Measurements from ENCODE around the gene SCUBE1. TPM values are rescaled to one million over a fixed set of nuclear protein-coding genes. Genes with fewer than 3 reads are reported as not detected.
A peak's percentile ranks its signal among the peaks of the same experiment; 100 is the strongest.

The SCUBE1 gene
- total and polyA plus RNA-seq, 8 donors, result 0.31 to 8.0 (median 1.8) TPM

- TF ChIP-seq POLR2A (IDR thresholded peaks at IDR 0.05) (no peak), POLR2AphosphoS5 (IDR thresholded peaks at IDR 0.05) (no peak), CTCF (IDR thresholded peaks at IDR 0.05) (no peak), EP300 (IDR thresholded peaks at IDR 0.05) (no peak)
- H3K9me3 ChIP-seq, result no peaks in the 10 kb centered on the region
- no peaks in the 10 kb centered on the region for H3K27me3 ChIP-seq
- H3K4me1 ChIP-seq, result peaks cover 0 to 31% (median 27%) of the 10 kb centered on the region in 4 donors
- intact Hi-C loops (cut with DNase I; ENCODE audit: low total_unique reads), result no loop called here
- WGBS, 5 donors, result 92 to 100% (median 99%) methylated on average over 1 to 9 of the region's 9 CpGs
- H3K27ac ChIP-seq, result no peak overlapping the region
- peaks cover 42 to 99% (median 88%) of the 10 kb centered on the region in 4 donors for H3K36me3 ChIP-seq
- no peak overlapping the region for H3K4me3 ChIP-seq
- no peak for DNase-seq
These were observed 169.6 kb downstream of the SCUBE1 start for GRCh38 chr22:43173566-43173965.

GRCh38 chr22:43172191-43172590, 171.0 kb downstream of the SCUBE1 start:
- intact Hi-C loops (cut with DNase I; ENCODE audit: low total_unique reads), result no loop called here
- TF ChIP-seq POLR2A (IDR thresholded peaks at IDR 0.05) (no peak), POLR2AphosphoS5 (IDR thresholded peaks at IDR 0.05) (no peak), EP300 (IDR thresholded peaks at IDR 0.05) (no peak), CTCF (IDR thresholded peaks at IDR 0.05) (no peak)
- Histone ChIP-seq H3K4me1 (peaks cover 0 to 43% (median 28%) of the 10 kb centered on the region in 4 donors), H3K9me3 (no peaks in the 10 kb centered on the region), H3K36me3 (peaks cover 43 to 100% (median 89%) of the 10 kb centered on the region in 4 donors), H3K27me3 (no peaks in the 10 kb centered on the region), H3K27ac (peak overlapping the region in 3 of 5 donors; percentile 59 to 83 (median 78)), H3K4me3 (no peak overlapping the region)
- WGBS, 5 donors, result 88 to 98% (median 95%) methylated on average over 19 of the region's 19 CpGs
- no peak for DNase-seq

- H3K36me3 ChIP-seq, result peaks cover 43 to 100% (median 90%) of the 10 kb centered on the region in 4 donors
- no peaks in the 10 kb centered on the region for H3K9me3 ChIP-seq
- 47 to 62% (median 52%) methylated on average over 10 to 12 of the region's 12 CpGs for WGBS, 5 donors
- peak overlapping the region; percentile 53 to 83 (median 63) for H3K27ac ChIP-seq
- H3K4me1 ChIP-seq, result peaks cover 0 to 45% (median 28%) of the 10 kb centered on the region in 4 donors
- DNase-seq, result peak; percentile 58 to 77
- TF ChIP-seq CTCF (IDR thresholded peaks at IDR 0.05) (no peak), EP300 (IDR thresholded peaks at IDR 0.05) (no peak), POLR2A (IDR thresholded peaks at IDR 0.05) (no peak), POLR2AphosphoS5 (IDR thresholded peaks at IDR 0.05) (peak in 1 of 3 donors; percentile 3)
- intact Hi-C loops (cut with DNase I; ENCODE audit: low total_unique reads), result no loop called here
- peak overlapping the region in 1 of 4 donors; percentile 6 for H3K4me3 ChIP-seq
- no peaks in the 10 kb centered on the region for H3K27me3 ChIP-seq
These were observed 171.6 kb downstream of the SCUBE1 start for GRCh38 chr22:43171607-43172006.

GRCh38 chr22:43171019-43171491, 172.1 kb downstream of the SCUBE1 start:
- Histone ChIP-seq H3K9me3 (no peaks in the 10 kb centered on the region), H3K4me1 (peaks cover 0 to 45% (median 28%) of the 10 kb centered on the region in 4 donors), H3K4me3 (peak overlapping the region in 1 of 4 donors; percentile 6), H3K36me3 (peaks cover 43 to 100% (median 87%) of the 10 kb centered on the region in 4 donors), H3K27ac (peak overlapping the region; percentile 53 to 83 (median 63)), H3K27me3 (no peaks in the 10 kb centered on the region)
- peak in 1 of 2 donors; percentile 52 for DNase-seq
- intact Hi-C loops (cut with DNase I; ENCODE audit: low total_unique reads), result no loop called here
- 39 to 68% (median 54%) methylated on average over 8 to 14 of the region's 14 CpGs for WGBS, 5 donors
- TF ChIP-seq POLR2AphosphoS5 (IDR thresholded peaks at IDR 0.05) (peak in 1 of 3 donors; percentile 4), EP300 (IDR thresholded peaks at IDR 0.05) (no peak), POLR2A (IDR thresholded peaks at IDR 0.05) (no peak), CTCF (IDR thresholded peaks at IDR 0.05) (no peak)
